ENCODE data around the gene GLT1D1. TPM values are rescaled to one million over a fixed set of nuclear protein-coding genes. Genes with fewer than 3 reads are reported as not detected.

GLT1D1 gene
- total and polyA plus RNA-seq, 2 of the 8 experiments (the other 6 are each of a cell fraction or from before 2014, with no cell fraction given) = 1.5 to 3.6 TPM

DNA sequence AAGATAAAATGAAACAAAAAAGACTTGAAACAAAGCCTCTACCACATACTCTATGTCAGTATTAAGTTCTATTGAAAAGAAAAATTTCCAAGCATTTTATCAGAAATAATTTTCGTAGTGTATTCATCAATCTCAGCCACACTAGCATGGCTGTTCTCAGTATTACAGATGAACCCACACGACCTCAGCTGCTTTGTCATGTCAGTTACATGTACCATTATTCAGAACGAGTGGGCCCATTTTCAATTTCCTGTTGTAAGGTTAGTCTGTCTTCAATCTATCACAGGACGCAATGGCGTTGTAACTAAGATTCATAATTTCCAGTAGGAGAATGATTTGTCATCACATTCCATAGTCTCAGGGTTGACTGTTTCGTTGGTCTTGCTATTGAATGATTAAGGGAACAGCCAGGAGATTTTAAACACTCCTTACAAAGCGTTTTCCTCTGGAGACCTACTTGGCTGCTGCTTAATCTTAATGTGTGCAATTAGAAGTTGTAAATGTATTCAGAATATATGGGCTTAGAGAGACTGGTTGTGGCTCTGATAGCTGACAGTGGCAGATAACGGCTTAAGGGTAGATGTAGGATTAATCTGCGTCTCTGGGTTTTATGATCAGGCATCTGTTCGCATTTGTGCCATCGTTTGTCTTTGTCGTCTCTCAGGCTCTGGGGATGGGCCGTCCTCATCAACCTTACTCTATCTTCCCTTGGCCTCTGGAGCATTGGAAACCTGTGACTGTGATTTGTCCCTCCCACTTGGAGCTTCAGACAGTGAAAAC is 65.4 kb downstream of the GLT1D1 start:
- Histone ChIP-seq H3K79me1 (ENCODE audit: low read depth, low read length) (no peaks in the 10 kb centered on the region), H3K4me3 (ENCODE audit: extremely low read depth in 1 of 4, insufficient read depth in 2 of 4, low read depth in 3 of 4, low read length in 4 of 4) (no peak overlapping the region), H3K23ac (ENCODE audit: insufficient read length) (no peak overlapping the region), H3K9ac (replicated peaks in 1 of 4; ENCODE audit: extremely low read depth in 1 of 4, low read depth in 3 of 4, low read length in 3 of 4) (peak overlapping the region in 1 of 4 experiments; percentile 32; a peak in 1 of 7 replicates), H3K79me2 (ENCODE audit: control insufficient read depth in 1 of 2, insufficient read depth in 2 of 2, low read length in 2 of 2) (no peaks in the 10 kb centered on the region), H2BK120ac (replicated peaks; ENCODE audit: low read depth, low read length) (no peak overlapping the region), H4K8ac (ENCODE audit: extremely low read depth, insufficient read depth, low read length) (no peak overlapping the region), H3K9me3 (ENCODE audit: insufficient read depth in 2 of 2, low read depth in 1 of 2, low read length in 1 of 2) (no peaks in the 10 kb centered on the region), H2BK12ac (ENCODE audit: low read depth, low read length) (no peak overlapping the region), H3K4ac (replicated peaks; ENCODE audit: insufficient read length, low read depth, low read length) (no peak overlapping the region), H2BK5ac (ENCODE audit: low read depth, low read length) (no peak overlapping the region), H2BK20ac (ENCODE audit: low read length) (no peak overlapping the region), H3K27ac (ENCODE audit: low read depth, low read length) (no peak overlapping the region), H3K14ac (ENCODE audit: insufficient read length) (no peak overlapping the region), H2BK15ac (ENCODE audit: low read length) (no peak overlapping the region), H4K91ac (replicated peaks; ENCODE audit: insufficient read length, low read length) (no peak overlapping the region), H3K18ac (ENCODE audit: extremely low read depth, low read length) (no peak overlapping the region), H4K5ac (ENCODE audit: insufficient read length, low read depth, low read length) (no peak overlapping the region), H3K56ac (replicated peaks; ENCODE audit: insufficient read length, low read depth, low read length) (no peak overlapping the region), H3K23me2 (ENCODE audit: low read depth, low read length) (no peaks in the 10 kb centered on the region), H2AFZ (ENCODE audit: low read length) (no peak overlapping the region), H3K4me1 (replicated peaks in 1 of 4; ENCODE audit: control insufficient read depth in 3 of 4, insufficient read depth in 4 of 4, low read length in 3 of 4) (no peaks in the 10 kb centered on the region), H3K27me3 (replicated peaks in 1 of 4; ENCODE audit: control insufficient read depth in 3 of 4, extremely low read depth in 1 of 4, insufficient read depth in 3 of 4, low read length in 3 of 4) (no peaks in the 10 kb centered on the region), H3K36me3 (ENCODE audit: control insufficient read depth in 2 of 4, insufficient read depth in 4 of 4, low read length in 3 of 4) (no peaks in the 10 kb centered on the region), H2AK5ac (ENCODE audit: low read depth, low read length) (no peak overlapping the region), H3K4me2 (ENCODE audit: insufficient read depth in 1 of 2, low read depth in 2 of 2, low read length in 2 of 2) (no peak overlapping the region), H4K20me1 (replicated peaks in 1 of 2; ENCODE audit: control insufficient read depth in 1 of 2, insufficient read depth in 2 of 2, low read length in 2 of 2) (no peaks in the 10 kb centered on the region)
- FAIRE-seq (no peak), DNase-seq (ENCODE audit: low read depth in 1 of 2, low spot score in 2 of 2) (no peak)
- 94% methylated on average over 12 of the region's 13 CpGs; no CpG with 5 or more reads in 1 of the 2 experiments for WGBS, 2 experiments (ENCODE audit: extremely low coverage in 1 of 2, insufficient coverage in 1 of 2, insufficient read length in 1 of 2, insufficient replicate concordance in 2 of 2, low coverage in 1 of 2, low lambda C conversion rate in 2 of 2, missing lambda C conversion rate in 1 of 2)
- TF ChIP-seq ZNF274 (IDR thresholded peaks at IDR 0.05; ENCODE audit: borderline replicate concordance, extremely low read depth, low read length) (no peak), POLR2AphosphoS5 (IDR thresholded peaks at IDR 0.05; ENCODE audit: low read depth, low read length) (no peak), KDM5A (IDR thresholded peaks at IDR 0.05; ENCODE audit: low read length) (no peak)
- TF ChIP-seq, protein P1, sequence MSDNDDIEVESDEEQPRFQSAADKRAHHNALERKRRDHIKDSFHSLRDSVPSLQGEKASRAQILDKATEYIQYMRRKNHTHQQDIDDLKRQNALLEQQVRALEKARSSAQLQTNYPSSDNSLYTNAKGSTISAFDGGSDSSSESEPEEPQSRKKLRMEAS (IDR thresholded peaks at IDR 0.05) = no peak
- TF ChIP-seq, protein P2, sequence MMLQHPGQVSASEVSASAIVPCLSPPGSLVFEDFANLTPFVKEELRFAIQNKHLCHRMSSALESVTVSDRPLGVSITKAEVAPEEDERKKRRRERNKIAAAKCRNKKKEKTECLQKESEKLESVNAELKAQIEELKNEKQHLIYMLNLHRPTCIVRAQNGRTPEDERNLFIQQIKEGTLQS (IDR thresholded peaks at IDR 0.05; ENCODE audit: insufficient read depth, low read depth, low read length) = no peak
- ChIA-PET CTCF (ENCODE audit: partially characterized antibody) (no interaction called here), POLR2A (ENCODE audit: partially characterized antibody) (interaction anchor here (1.2 kb wide), 1 partner anchor 14 kb away, joined by 3 read pairs; no protein-coding TSS in a partner anchor)

All from H1 (cell line).